CD4-positive, alpha-beta T cell treated with Interleukin-2 at 100 ng/mL for 4 hours (primary cell): ENCODE results near the gene POU3F2.

Experiments
- DNase-seq: peaks from one replicate; pipeline ENCODE4 v3.0.0-alpha.2; 2020; ENCODE audit warnings: low spot score

POU3F2 gene

DNA sequence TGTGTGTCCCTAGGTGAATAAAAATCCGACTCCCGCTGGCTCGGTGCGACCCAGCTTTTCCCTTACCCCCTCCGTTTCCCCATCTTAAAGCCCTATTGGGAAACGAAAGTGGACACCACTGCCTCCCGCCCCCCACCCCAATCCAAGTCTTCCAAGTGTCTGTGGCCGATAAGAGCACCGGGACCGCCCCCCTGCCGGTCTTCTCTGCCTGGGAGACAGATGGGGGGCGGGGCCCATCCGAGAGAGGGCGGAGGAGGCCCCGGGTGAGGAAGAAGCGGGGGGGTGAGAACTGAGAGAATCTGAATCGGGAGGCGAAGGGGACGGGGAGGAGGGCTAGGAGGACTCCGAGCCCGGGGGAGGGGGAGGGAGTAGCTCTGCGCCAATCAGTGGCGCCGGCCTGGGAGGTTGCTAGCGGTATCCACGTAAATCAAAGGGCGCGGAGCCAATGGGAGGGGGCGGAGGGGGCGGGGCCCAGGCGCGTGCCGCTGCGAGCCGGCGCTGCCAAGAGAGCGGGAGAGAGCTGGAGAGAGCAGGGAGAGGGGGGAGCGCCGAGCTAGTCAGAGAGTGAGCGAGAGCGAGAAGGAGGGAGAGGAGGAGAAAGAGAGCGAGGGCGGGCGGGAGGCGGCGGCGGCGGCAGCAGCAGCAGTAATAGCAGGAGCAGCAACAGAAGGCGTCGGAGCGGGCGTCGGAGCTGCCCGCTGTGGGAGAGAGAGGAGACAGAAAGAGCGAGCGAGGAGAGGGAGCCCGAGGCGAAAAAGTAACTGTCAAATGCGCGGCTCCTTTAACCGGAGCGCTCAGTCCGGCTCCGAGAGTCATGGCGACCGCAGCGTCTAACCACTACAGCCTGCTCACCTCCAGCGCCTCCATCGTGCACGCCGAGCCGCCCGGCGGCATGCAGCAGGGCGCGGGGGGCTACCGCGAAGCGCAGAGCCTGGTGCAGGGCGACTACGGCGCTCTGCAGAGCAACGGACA lies at the start of gene POU3F2:
Gene POU3F2, plus strand, starts transcription at position 515 of the 972 bp plus-strand sequence. Its CDS starts 300 bp downstream, at position 815.
- DNase-seq, result peak; percentile 63

DNA sequence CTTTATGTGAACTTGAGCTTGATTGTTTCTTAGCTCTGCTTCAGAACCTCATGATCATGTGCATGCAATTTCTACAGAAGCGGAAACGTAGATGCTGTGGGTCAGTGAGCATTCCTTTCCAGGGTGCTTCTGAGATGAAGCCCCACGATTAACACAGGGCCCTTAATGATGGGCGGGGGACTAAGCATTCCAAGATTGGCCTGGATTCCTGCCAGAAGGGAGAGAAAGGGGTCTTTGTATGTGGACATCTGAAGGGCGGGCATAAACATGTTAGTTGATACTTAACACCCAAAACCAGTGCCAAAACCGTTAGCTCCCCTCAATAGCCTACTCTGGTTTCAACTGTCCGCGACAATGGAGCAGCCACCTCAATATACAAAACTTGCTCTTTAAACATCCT lies 46.9 kb upstream of the POU3F2 start:
- no peak for DNase-seq

DNA sequence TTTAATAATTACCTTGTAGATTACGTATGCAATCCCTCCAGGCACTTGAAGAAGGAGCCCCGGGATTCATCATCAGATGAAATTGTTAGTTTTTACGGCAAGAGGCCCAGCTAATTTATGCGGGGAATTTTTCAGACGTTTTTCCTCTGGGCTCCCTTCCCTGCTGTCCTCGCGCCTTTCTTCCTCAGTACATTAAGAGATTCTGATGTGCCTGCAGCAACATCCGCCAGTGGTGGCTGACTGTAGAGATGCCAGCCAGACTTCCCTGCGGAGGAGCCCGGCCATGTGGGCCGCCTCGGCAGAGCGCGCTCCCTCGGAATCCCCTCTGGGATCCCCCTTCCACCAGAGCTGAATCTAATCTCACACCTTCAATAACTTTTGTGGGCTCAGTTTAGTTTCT lies 46.4 kb upstream of the POU3F2 start:
- DNase-seq, result no peak

DNA sequence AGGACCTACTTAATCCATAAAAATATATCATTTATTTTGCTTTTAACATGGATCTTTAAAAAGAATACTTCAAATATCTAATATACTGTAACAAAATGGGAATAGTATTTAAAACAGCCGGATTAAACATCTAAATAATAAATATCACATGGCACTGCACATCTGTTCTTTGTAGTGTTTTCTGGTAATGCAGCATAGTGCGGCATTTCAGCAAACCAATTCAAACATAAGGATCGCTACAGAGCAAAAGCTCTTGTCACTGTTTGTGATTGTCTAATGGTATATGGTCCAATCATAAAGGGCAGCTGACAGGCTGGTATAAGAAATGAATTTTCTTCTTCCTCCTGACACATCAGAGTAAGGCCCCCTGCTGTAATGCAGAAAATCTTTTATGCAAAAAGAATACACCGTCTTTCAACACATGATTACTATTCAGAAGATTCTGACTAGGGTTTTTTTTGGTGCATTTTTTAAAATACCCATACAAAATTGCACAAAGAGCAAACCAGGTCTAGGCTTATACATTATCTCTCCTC lies 40.0 kb upstream of the POU3F2 start:
- DNase-seq, result no peak

DNA sequence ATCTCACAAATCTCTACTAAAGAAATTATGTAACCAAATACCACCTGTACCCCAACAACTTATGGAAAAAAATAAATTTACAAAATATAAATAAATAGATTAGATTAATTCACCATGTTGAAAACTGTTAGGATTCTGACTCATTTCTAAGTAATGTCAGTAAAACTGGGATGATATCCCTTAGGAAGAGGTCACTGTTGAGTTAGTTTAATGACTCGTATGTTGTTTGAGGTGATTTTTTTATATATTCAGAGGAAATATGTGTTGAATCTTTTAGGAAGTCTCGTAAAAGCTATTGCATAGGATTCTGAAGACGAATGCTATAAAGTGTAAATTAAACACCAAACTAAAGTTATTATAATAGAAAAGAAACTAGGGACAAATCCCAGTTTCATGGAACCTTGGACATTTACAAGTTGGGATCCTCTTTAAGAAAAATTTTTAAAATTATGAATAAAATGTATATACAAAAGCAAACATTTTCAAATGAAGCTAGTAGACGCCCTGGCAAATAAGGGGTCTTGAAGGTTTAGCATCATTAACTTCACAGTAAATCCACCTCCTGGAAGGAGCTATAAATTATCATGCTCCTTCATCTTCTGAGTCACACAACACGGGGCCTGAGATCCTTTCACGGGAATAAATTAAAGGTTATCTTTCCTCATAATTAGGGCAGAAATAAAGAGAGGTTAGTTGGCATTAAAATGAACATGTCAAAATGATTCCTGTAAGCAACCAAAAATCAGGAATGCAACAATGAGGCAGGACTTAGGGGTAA lies 37.0 kb upstream of the POU3F2 start:
- DNase-seq, result no peak

DNA sequence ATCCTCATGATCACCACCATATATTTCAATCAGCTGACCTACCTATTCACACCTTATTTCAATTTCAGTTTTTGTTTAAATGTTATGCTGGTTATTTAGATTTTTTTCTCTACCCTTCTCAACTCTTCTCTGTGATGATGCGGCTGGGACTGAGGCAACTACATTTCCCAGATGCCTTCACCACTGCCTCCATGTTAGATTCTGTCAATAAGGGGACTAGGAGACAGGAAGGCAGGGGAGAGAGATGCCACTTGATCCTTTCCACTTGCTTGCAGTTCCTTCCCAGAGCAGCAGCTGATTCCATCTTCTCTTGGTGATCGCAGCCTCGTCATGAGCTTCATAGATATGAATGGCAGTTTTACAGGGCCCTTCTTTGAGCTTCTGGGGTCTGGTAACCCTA lies 33.5 kb upstream of the POU3F2 start:
- DNase-seq, result no peak

DNA sequence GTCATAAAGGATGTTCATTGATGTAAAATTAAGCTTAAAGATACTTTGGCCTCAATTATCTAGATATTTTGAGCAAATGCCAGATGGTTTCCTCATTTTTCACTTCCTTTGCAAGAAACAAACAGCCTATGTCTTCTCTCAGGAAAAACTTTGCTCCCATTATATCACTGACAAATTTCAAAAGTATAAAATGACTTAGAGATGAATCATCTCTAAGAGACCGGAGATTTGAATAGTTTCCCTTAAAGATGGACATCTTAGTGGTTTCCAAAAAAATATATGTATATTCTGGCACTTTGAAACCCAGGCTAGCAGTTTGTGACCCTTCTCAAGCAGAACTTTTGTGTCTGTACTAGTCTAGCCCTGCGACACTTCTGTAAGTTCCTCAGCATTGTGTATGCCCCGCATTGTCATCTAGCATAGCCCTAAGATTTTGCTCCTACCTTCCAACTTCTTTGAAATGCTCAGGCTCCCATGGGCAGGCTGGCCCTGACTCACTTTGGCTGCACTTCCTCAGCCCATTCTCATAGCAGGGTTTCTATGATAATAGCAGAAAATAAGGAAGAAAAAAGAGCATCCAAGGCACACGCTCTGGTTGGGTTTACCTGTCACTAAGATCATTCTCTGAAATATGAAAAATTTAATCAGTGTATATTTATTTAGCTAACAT lies 25.7 kb upstream of the POU3F2 start:
- no peak for DNase-seq

DNA sequence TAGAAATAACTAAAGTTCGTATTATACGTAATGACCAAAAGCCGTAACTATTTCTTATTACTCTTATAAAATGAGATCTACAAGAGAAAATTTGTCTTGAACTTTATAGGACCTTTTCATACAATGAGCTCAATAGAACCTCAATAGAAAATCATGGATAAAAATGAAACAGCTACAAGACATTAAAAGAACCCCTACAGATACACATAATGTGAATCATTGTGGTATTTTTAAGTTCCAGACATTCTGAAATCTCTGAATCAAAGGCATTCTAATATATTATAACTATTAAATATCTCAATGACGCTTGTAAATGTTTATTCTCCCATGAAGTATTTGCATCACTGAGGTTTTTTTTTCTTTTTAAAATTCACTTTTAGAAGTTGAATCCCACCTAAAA lies 22.2 kb upstream of the POU3F2 start:
- no peak for DNase-seq

DNA sequence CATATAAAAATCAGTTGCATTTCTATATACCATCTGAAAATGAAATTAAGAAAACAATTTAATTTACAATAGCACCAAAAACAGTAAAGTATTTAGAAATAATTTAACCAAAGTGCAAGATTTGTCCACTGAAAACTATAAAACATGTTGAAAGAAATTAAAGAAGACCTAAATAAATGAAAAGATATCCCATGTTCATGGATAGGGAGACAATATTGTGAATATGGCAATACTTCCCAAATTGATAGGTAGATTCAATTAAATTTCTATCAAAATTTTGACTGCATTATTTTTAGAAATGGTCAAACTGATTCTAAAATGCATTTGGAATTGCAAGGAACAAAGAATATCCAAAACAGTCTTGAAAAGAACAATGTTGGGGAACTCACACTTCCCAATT lies 17.6 kb upstream of the POU3F2 start:
- no peak for DNase-seq

DNA sequence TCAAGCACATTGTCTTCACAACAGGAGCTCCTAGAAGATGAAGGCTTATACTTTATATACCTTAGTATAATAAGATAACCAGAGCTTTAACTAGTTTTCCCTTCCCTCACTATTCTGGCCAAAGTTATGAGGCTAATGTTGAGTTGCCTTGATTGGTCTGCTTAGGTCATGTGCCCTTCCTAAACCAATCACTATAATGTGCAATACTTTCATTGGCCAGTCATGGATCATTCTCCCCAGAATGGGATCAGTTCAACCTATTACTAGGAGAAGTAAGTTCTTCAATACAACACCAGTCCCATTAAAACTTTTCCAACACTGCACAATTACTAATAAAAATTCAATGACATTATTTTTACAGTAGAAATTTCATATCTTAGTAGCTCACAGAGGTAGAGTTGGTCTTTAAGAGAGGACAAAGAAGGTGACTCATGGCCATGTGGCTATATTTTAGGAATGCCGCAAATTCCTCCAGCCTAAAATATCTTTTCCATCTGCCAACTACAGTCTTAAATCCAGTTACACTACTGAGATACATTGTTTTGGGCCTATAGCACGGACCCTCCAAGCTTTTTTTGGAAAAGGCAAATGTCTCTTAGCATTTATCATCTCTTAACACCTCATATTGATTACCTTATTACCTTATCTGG lies 12.5 kb upstream of the POU3F2 start:
- DNase-seq, result no peak

DNA sequence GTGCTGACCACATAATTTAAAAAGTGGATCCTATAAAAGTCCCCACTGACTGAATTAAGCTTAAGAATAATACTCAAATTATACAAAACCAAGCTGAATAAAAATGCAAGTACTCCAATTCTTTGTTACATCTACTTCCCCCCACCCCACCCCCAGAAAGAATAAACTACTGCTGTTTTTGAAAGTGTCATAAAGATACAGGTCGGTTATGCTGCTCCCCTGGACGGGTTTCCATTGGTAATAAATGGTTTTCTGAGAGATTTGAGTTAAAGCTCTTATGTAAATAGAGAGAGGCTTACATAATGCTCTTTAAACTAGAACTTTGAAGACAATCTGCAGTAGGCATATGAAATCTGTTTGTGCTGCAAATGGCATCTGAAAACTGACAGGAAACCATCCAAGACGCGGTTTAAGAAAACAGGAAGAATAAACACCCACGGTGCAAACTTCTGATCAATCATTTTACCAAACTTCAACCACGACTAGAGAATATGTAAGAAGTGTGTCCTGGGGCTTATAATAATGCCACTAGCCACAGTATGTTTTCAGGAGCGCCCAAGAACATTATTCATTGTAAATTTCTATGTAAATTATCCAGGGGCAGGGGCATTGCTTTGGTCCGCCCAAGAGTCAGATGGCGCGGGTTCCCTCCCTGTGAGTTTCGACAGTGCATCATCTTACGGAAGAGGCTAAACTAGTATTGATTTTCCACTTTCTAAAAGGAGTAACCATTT lies 10.8 kb upstream of the POU3F2 start:
- no peak for DNase-seq

DNA sequence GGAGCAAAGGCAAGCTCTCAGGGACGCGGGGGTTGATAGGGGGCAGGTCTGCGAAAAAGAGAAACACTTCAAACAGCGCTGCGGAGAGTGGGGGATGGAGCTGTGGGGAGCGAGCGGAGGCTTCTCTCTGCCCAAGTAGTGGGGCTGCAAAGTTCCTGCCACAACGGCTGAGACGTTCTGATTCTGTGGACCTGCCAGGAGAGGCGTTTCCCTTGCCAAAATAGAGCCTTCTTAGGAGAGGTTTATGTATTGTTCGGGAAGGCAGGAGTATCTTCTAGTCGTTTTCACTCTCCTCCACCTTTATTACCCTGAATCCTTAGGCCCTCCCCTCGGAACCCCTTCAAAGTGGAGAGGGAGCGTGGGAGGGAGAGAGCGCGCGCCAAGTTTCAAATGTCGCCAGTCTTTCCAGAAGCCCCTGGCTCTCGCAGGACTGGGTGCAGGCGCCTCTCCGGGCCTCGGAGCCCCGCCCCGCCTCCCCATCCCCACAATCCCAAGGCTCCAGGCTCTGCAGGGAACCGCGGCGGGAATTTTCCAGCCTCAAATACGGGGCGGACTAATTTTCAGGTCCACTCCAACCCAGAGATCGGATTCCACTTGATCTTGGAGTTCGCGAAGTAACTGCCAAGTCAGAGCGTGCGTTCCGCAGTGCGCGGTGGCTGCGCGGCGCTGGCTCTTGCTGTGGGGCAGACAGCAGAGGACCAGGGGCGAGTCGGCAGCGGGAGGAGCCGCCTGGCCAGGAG lies 10.0 kb upstream of the POU3F2 start:
- DNase-seq, result no peak

DNA sequence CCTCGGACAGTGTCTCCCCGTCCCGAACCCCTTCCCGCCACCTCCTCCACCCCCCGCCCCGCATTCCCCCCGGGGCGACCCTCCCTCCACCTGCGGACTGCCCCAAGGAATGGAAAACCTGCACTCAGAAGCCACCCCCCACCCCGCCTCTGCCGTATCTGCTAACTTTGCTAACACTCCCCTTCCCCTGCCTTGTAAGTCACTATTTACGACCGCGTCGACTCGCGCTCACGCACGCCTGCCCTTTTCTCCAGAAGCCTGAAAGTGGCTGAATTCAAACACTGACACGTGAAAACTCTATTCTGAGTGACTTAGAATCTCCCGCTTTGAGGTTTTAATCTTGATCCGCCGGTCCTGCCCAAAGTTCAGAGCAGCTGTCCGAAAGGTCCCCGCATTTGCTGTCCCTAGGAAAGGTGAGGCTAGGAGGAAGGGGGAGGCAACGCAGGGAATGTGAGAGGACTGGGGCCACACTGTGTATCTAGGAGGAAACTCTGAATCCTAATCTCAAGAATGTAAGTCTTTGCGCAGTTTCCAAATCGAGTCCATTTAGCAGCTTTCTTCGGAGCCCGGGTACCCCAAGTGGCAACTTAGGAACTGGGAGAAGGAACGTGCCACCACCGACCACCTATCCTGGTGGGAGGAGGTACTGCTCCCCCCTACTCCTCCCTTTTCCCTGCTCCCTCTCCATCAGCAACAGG lies 9.3 kb upstream of the POU3F2 start:
- no peak for DNase-seq

DNA sequence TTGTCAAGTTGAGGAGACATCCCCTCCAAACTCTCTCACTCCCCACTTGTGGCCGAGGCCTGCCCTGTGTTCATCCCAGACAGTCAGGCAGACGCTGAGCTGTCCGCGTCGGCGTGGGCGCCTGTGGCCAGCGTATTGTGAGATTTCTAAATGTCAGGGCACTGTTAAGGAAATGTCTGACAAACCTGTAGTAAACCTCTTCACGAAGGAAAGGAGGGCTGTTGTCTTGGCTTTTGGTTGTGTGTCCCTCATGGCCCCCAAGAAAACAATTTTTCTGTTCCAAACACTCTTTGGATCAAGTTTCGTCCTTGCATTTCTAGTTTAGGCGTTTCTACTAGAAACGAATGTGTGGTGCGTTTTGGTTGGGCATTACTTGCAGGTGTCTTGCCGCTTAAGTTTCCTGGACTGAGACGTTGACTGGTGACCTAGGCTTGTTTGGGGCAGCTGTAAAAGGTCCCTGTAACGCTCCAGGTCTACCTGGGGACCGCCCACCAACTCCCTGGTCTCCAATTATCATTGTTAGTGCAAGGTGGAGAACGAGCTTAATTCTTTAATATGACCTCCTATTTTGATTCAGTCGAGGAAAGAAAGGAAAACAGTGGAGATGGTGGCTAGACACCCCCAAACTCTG lies 8.7 kb upstream of the POU3F2 start:
- no peak for DNase-seq

DNA sequence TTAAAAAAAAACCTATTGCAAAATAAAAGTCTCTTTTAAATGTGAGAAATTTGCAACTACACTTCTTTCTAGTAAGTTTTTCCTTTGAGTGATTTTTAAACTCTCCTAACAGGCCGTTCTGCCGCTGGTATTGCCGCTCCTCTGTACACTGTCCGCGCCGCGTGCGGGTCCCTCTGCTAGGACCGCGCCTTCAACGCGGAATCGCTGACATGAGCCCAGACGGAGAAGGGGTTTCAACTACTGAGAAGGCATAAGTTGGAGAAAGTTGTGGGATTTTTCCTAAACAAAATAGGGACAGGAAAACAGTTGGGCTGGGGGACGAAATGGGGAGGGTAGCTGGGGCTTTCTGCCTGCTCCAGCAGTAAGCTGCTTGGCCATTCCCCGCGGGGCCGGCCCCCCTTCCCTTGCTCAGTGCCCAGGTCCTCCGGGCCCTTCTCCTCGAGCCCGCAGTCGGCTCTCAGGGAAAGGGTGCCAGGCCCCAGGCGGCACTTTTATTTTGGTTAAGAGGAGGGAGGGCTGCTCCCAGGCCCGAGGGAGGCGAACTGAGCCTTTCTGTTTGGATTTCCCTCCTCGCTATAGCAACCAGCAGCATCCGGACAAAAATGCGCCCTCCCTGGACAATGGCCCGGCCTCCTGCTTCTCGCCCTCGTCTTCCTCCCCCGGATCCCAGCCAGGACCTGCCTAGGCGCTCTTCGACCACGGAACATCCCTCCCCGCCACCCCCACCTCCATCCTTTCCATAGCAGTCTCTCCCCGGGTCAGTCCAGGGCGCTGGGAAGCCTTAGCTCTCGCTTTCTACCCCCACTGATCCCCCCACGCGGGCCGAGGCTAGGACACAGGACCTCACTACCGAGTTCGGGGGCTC lies 6.8 kb upstream of the POU3F2 start:
- no peak for DNase-seq

DNA sequence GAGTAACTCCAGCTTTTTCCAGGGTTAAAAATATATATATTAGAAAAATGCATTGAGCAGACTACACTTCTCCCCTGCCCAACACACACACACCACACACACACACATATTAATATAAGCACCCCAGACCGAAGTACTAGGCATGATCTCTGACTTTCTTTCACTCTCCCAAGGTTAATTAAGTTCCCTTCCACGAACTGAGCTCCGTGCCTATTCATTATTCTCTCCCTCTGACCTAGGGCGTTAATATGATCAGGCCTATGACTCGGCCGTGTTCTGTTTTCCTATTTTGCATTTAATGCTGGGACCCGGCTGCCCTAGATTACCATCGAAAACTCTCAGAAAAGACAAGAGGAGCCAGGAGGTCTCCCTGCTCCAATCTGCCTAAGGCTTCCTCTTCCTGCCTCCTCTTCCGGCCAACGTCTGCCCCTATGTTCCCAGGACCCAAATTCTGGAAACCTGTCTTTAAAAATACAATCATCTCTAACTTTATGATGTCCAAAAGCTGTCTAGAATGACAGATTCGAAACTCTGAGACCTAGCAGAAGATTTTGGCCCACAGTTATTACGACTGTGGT lies 6.1 kb upstream of the POU3F2 start:
- DNase-seq, result no peak

DNA sequence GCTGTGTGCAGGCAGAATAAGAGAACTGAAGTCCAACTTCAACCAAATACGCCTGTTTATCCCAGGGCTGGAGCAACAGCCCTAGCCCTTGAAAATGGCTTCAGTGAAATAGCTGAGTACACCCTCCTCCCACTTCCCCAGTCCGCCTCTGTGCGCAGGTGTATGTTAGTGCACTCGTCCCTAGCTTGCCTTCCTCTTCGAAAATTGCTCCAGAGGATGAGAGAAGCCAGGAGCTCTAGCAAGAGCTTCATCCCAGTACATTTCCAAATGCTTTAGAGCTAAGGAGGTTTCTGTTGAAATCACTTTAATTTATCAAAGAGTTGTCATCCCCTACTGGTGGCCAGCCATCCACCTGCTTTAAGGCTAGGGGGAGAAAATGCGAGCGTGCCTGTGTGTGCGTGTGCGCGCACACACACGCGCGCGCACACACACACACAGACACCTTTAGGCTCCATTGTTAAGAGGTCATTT lies 5.4 kb upstream of the POU3F2 start:
- DNase-seq, result no peak

DNA sequence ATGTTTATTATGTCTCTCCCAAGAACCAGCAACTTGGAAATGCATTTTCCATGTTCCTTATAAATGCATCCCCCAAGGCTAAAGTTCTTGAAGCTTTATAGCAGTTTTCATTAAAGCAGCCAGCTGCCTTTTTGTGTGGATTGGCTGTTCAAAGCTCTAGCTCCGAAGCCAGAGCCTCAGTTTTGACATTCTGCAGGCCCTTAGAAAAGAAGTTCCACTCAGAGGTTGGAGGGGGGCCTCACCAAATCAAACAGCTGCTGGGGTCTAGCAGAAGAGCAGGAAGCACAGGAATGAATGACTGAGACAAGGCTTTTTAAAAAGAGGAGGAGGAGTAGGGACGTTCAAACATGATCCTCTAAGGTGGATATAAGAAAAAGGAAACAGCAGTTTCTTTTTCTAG lies 4.2 kb upstream of the POU3F2 start:
- no peak for DNase-seq
